ENCODE data around the gene LCN2. TPM values are rescaled to one million over a fixed set of nuclear protein-coding genes. Genes with fewer than 3 reads are reported as not detected.

The LCN2 gene
- total RNA-seq, 1 donor from 2014 or later, result not detected

DNA sequence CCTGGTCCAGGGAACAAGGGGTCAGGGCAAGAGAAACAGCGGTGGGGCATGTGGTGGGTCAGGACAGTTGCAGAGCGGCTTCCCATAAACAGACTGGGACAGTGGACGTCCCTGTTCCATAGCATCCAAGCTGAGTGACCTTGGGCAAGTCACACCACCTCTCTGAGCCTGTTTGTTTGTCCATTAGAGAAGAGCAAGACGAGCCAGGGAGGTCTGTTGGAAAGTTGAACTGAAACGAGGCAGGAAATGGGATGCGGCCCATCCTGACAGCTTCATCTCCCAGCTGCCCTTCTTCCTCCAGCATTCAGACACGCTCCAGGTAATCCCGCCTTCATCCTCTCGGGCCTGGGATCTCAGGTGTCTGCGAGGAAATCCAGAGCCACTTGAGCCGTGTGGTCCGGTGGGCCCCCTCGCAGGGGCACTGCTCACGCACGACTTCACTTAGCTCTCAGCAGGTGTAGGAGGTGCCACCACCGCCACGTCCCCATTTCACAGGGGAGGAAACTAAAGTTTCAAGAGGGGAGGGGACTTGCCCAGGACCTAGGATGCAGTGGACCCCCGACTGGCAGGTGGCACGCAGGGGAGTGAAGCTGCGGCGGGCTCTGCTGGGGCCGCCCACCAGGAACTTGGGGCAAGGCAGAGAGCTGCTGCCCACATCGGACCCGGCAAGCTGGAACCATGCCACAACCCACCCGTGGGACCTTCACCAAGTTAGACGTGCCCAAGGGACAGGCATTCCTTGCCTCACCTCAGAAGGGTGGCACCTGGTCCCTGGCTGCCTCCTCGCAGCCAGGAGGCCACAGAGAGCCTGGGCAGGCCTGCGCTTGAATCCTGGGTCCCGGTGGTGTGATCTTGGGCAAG is 34.7 kb upstream of the LCN2 start:
- no peak for DNase-seq (ENCODE audit: low read depth, low spot score)

GRCh38 chr9:128115187-128116103 is 33.8 kb upstream of the LCN2 start:
- no peak for DNase-seq (ENCODE audit: low read depth, low spot score)

DNA sequence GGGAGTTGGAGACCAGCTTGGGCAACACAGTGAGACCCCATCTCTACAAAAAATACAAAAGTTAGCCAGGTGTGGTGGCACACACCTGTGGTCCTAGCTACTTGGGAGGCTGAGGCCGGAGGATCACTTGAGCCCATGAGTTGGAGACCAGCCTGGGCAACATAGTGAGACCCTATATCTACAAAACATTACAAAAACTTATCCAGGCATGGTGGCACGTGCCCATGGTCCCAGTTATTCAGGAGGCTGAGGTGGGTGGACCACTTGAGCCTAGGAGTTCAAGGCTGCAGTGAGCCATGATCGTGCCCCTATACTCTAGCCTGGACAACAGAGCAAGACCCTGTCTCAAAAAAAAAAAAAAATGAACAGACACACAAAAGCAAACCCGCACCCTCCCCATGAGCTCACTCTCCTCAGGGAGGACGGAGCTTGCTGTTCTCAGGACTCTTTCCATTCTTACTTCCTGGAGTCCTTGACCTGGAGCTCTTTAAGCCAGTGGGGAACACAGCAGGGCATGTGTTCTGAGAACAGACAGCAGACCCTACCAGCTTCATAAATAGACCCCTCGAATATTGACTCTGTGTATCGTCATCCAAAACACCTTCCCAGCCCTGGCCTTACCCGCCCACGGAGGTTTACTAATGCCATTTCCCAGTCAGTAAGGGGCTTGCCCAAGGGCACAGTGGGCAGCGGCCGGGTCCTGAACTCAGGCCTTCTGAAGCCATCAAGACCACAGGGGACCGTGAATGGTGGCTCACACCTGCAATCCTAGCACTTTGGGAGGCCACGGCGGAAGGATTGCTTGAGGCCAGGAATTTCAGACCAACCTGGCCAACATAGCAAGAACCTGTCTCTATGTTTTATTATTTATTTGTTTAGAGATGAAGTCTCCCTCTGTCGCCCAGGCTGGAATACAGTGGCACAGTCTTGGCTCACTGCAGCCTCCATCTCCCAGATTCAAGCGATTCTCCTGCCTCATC is 32.9 kb upstream of the LCN2 start:
- no peak for DNase-seq (ENCODE audit: low read depth, low spot score)

- peak; percentile 58 for DNase-seq (ENCODE audit: low read depth, low spot score)
Observed at GRCh38 chr9:128117613-128118471, 31.4 kb upstream of the LCN2 start.

DNA sequence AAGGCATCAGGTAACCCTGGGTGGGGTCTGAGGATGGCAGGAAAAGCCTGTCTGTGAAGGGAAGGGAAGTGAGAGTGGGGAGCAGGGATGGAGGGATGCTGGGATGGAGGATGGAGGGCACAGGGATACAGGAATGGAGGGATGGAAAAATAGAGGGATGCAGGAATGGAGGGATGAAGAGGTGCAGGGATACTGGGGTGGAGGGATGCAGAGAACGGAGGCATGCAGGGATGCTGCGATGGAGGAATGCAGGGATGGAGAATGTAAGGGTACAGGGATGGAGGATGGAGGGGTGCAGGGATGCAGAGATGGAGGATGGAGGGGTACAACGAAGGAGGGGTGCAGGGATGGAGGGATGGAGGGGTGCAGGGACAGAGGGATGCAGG is 30.8 kb upstream of the LCN2 start:
- DNase-seq (ENCODE audit: low read depth, low spot score), result no peak

DNA sequence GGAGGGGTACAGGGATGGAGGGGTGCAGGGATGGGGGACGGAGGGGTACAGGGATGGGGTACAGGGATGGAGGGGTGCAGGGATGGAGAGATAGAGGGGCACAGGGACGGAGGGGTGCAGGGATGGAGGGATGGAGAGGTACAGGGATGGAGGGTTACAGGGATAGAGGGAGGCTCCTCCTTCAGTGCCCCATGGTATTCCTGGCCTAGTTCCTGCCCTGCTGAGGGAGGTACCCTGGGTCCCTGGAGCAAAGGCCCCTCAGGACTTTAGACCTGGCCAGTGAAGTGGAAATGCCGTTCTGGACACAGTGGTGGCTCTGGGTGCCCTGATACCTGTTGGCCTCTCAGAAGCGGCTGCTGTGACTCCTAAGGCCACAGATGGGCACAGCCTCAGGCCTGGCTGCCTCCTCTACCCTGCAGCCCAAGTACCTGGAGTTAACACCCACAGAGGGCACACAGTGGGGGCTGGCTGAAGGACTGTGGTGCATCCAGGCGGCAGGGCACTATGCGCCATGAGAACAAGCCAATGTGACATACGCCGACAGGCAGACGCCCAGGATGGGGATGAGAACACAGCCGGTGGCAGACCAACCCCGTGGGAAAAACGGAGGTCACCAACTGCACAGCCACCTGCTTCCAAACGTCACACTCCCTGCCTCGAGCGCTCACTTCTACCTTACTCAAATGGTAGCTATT is 30.1 kb upstream of the LCN2 start:
- DNase-seq (ENCODE audit: low read depth, low spot score), result no peak

- no peak for DNase-seq (ENCODE audit: low read depth, low spot score)
Observed at GRCh38 chr9:128120061-128120740, 29.1 kb upstream of the LCN2 start.

GRCh38 chr9:128120741-128121465 is 28.4 kb upstream of the LCN2 start:
- no peak for DNase-seq (ENCODE audit: low read depth, low spot score)

GRCh38 chr9:128121466-128121810 is 27.8 kb upstream of the LCN2 start:
- no peak for DNase-seq (ENCODE audit: low read depth, low spot score)

DNA sequence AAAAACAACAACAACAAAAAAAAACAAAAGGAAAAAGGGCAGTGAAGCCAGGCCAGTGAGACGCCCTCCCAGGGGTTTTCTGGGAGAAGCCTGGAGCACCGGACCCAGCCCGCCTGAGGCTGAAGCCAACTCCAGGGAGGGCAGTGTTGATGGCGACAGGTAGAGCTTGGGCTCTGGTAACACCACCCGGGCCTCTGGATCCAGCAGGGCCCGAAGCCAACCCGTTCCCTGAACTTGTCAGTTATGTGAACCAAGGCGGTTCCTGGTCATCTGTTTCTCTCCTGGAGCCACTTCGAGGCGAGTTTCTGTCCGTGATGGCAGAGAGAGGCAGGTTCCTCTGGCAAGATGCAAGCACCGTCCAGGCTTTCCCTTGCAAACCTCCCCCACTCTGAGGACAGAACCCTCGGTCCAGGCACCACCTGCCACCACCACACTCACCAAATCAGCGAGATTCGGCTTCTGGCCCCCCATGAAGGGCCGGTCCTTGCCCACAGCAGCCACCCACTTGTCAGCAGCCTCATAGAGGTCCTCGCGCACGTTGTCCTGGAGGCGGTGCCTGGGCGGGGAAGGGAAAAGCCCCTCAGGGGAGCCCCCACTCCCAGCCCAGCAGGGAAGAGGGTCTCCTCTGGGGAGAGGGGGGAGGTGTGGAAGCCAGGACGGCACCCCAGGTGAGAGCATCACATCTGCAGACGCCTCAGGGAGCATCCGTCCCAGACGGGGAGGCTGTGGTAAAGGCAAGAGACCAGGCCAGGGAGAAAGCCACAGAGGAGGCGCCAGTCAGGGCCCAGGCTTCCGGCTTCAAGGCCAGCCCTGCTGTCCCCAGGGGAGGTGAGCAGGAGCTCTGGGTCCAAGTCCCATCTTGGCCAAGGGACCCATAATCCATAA is 27.1 kb upstream of the LCN2 start:
- DNase-seq (ENCODE audit: low read depth, low spot score), result no peak

DNA sequence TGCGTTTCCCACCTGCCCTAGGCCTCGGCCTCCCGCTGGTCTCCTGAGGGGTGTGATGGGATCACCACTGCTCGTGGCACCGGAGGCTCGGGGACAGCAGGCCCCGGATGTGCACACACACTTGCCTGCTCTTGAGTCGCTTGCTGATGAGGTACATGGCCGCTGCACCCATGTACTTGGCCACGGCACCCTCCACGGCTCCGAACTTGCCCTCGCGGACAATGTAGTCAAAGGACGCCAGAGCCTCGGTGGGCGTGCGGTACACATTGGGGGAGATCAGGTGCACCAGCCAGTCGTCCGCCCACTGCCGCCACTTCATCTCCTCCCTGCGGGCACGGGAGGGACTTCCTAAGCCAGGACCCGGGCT is 26.5 kb upstream of the LCN2 start:
- no peak for DNase-seq (ENCODE audit: low read depth, low spot score)

GRCh38 chr9:128123451-128124080 is 25.7 kb upstream of the LCN2 start:
- no peak for DNase-seq (ENCODE audit: low read depth, low spot score)

- DNase-seq (ENCODE audit: low read depth, low spot score), result no peak
Observed at GRCh38 chr9:128124451-128124850, 24.8 kb upstream of the LCN2 start.

DNA sequence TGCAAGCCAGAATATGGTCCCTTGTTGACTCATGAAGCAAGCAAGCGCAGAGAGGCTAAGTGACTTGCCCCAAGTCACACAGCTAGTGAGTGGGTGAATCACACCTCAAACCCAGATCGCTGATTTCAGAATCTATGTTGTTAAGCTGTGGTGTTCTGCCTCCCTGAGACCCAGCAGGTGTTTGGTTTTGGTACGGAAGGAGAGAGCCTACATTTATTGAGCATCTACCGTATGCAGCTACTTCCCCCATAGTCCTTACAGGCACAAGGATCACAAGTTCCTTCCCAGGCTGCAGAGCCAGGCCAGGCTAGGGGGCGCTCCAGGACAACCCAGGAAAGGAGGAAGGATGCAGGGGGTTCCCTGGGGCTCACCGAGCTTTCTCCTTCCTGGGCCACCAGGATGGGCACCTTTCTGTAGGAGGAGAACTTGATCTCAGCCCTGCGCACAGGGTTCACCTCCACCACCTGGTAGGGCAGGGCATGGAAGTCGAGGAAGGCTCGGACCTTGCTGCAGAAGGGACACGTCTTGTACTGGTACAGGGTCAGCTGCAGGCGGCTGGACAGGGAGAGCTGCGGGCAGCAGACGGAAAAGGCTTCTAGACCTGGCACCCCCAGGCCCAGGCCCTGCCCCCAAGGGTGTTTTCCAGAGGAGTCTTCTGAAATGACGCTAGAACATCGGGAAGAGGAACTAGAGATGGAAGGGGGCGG is 24.2 kb upstream of the LCN2 start:
- no peak for DNase-seq (ENCODE audit: low read depth, low spot score)

DNA sequence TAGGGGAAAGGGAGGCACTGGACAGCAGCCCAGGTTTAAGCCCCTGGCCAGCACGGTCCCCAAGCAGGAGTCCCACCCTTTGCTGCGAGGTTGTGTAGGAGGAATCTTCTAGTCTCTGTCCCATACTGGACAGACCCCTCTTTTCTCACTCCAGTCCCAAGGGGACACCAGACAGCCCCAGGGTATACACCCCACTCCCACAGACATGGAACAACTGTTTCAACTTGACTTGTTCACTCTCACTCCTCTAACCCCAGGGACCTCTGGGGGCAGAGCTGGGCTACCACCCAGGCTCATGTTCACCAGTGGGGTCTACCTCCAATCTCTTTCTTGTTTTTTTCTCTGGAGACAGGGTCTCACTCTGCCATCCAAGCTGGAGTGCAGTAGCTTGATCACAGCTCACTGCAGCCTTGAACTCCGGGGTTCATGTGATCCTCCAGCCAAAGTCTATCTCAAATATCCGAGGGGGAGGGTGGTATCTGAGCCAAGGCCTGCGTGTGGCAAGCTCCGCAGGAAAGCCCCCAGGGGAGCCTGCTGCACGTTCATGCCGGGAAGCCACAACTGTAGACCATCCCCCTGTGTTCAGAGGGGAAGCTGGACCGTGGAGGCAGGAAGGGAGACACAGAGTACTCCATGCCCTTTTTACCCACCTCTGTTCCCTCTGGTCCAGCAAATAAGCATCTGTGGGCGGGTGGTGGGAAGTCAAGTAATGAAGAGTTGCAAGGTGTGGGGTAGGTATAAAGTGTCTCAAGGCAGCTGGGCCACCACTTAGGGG is 23.5 kb upstream of the LCN2 start:
- DNase-seq (ENCODE audit: low read depth, low spot score), result no peak

- DNase-seq (ENCODE audit: low read depth, low spot score), result peak; percentile 55
Observed at GRCh38 chr9:128127568-128127989, 21.7 kb upstream of the LCN2 start, which contains the start of gene PTGES2. Gene PTGES2, minus strand, starts transcription at chr9:128127729. Its CDS starts 12 bp downstream, at chr9:128127717.
